GM12878 (cell line): ENCODE results near the gene RESP18. TPM values are rescaled to one million over a fixed set of nuclear protein-coding genes. Genes with fewer than 3 reads are reported as not detected.

Source experiments
- ATAC-seq: fragments of 200-7000 bp; cut with Tn5 transposase; 3 replicates; pipeline ENCODE4 v1.9.1; 2020; ENCODE audit warnings: mild to moderate bottlenecking, moderate library complexity
- BruUV-seq: library from RNA; stranded (reverse); fragments of 400-500 nt; replicated peaks from 2 replicates; lab custom pipeline; 2021; lab: Mats Ljungman, UMichigan
- CTCF ChIA-PET: fragments of 300-600 bp; sonication (Branson Sonifier 250); formaldehyde crosslinking; extraction: SDS; loops from one replicate; lab custom pipeline; 2021; ENCODE audit warnings: inconsistent platforms; lab: Yijun Ruan, JAX
- POLR2A ChIA-PET: fragments of 350-600 bp; formaldehyde crosslinking; extraction: SDS; loops from one replicate; lab custom pipeline; 2021; ENCODE audit warnings: inconsistent platforms; lab: Charles Lee
- RAD21 ChIA-PET: fragments of 300-600 bp; sonication (Branson Sonifier 250); formaldehyde crosslinking; loops from one replicate; lab custom pipeline; 2023; ENCODE audit warnings: antibody characterized with exemption; ENCODE audit not compliant: unreplicated experiment; lab: Charles Lee
- SMC1A ChIA-PET: fragments of 300-600 bp; sonication (Branson Sonifier 250); formaldehyde crosslinking; loops from one replicate; lab custom pipeline; 2023; ENCODE audit not compliant: unreplicated experiment, uncharacterized antibody; lab: Charles Lee
- DNase-seq: peaks from one replicate; pipeline ENCODE4 v3.0.0-alpha.2; 2011; ENCODE audit warnings: low read depth, low spot score
- FAIRE-seq: peaks from 3 replicates; lab custom pipeline; 2011; peaks lifted over from hg19 to GRCh38; lab: Jason Lieb, UNC
- H2AFZ ChIP-seq: 2 replicates; pipeline ENCODE4 v1.6.0; 2011; ENCODE audit warnings: low read depth, low read length, control low read depth; ENCODE audit not compliant: control insufficient read depth
- H3K27ac ChIP-seq: 2 replicates; pipeline ENCODE4 v1.5.1; 2011; ENCODE audit warnings: control low read depth; ENCODE audit not compliant: control insufficient read depth, insufficient read depth
- H3K27me3 ChIP-seq, 2 experiments: replicated peaks in 1 of 2; 2 replicates each; pipeline versions ENCODE4 v1.6.0 to v1.6.1; 2011; ENCODE audit warnings: low read length in 1 of 2; ENCODE audit not compliant: control insufficient read depth in 2 of 2, insufficient read depth in 2 of 2
- H3K36me3 ChIP-seq, 2 experiments: 2 replicates each; pipeline ENCODE4 v1.5.1; 2011; ENCODE audit warnings: low read length in 1 of 2; ENCODE audit not compliant: control insufficient read depth in 2 of 2, insufficient read depth in 2 of 2
- H3K4me1 ChIP-seq: 2 replicates; pipeline ENCODE4 v1.6.1; 2011; ENCODE audit warnings: mild to moderate bottlenecking, low read length, moderate library complexity, mixed read lengths; ENCODE audit not compliant: control insufficient read depth, insufficient read depth
- H3K4me2 ChIP-seq: 2 replicates; pipeline ENCODE4 v1.6.0; 2011; ENCODE audit warnings: control low read depth; ENCODE audit not compliant: control insufficient read depth, insufficient read depth
- H3K4me3 ChIP-seq: fragments of 200-600 bp; sonication (generic); 2 replicates; pipeline ENCODE4 v1.5.1; 2016
- H3K79me2 ChIP-seq: 2 replicates; pipeline ENCODE4 v1.6.0; 2011; ENCODE audit warnings: low read length; ENCODE audit not compliant: control insufficient read depth, insufficient read depth
- H3K9ac ChIP-seq: 2 replicates; pipeline ENCODE4 v1.8.0; 2011; ENCODE audit warnings: low read length, control low read depth, mixed read lengths; ENCODE audit not compliant: control insufficient read depth, insufficient read depth
- H3K9me3 ChIP-seq: replicated peaks from 3 replicates; pipeline ENCODE4 v1.5.1; 2011; ENCODE audit warnings: mild to moderate bottlenecking, low read length; ENCODE audit not compliant: control insufficient read depth, insufficient read depth
- H4K20me1 ChIP-seq: 2 replicates; pipeline ENCODE4 v1.6.0; 2011; ENCODE audit not compliant: control insufficient read depth, insufficient read depth
- ASH2L ChIP-seq: fragments of 300-600, 200-600 bp; sonication (generic); IDR thresholded peaks from 2 replicates; pipeline ENCODE4 v1.6.1; 2017; ENCODE audit warnings: low read depth, mild to moderate bottlenecking, borderline replicate concordance
- BHLHE40 ChIP-seq, 2 experiments: fragments of 450-650 bp in 1 of 2; IDR thresholded peaks; 2 replicates each; pipeline ENCODE4 v1.6.1; 2011 to 2017; ENCODE audit warnings: low read depth in 2 of 2, borderline replicate concordance in 1 of 2, improper control_type of control experiment in 1 of 2, low read length in 1 of 2, mild to moderate bottlenecking in 1 of 2
- CBX3 ChIP-seq: fragments of 200-600 bp; sonication (generic); IDR thresholded peaks from 2 replicates; pipeline ENCODE4 v1.6.1; 2016; ENCODE audit warnings: low read depth, borderline replicate concordance
- CEBPZ ChIP-seq: fragments of 150-350 bp; IDR thresholded peaks from 2 replicates; pipeline ENCODE4 v1.6.1; 2016; ENCODE audit warnings: low read depth, low read length
- ELK1 ChIP-seq: IDR thresholded peaks from 2 replicates; pipeline ENCODE4 v1.6.1; 2012; ENCODE audit warnings: low read depth, low read length, improper control_type of control experiment
- HDAC6 ChIP-seq: fragments of 200-600 bp; sonication (generic); IDR thresholded peaks from one replicate; pipeline ENCODE4 v1.8.0; 2017; ENCODE audit warnings: antibody characterized with exemption; ENCODE audit not compliant: unreplicated experiment
- HSF1 ChIP-seq: fragments of 150-350 bp; IDR thresholded peaks from 2 replicates; pipeline ENCODE4 v1.6.1; 2014; ENCODE audit warnings: mild to moderate bottlenecking, low read depth, low read length
- MAX ChIP-seq: IDR thresholded peaks from 2 replicates; pipeline ENCODE4 v1.6.1; 2012; ENCODE audit warnings: low read depth, low read length, improper control_type of control experiment
- MEF2B ChIP-seq: fragments of 450-650 bp; IDR thresholded peaks from 2 replicates; pipeline ENCODE4 v1.6.1; 2018; ENCODE audit warnings: mild to moderate bottlenecking, moderate library complexity; ENCODE audit not compliant: partially characterized antibody, poor library complexity, severe bottlenecking
- NR2C1 ChIP-seq: fragments of 450-650 bp; IDR thresholded peaks from 2 replicates; pipeline ENCODE4 v1.6.1; 2017; ENCODE audit warnings: antibody characterized with exemption, mild to moderate bottlenecking, moderate library complexity
- POLR2AphosphoS2 ChIP-seq: IDR thresholded peaks from 2 replicates; pipeline ENCODE4 v1.6.1; 2011; ENCODE audit warnings: low read depth, mild to moderate bottlenecking, low read length, improper control_type of control experiment, moderate library complexity
- POLR2AphosphoS5 ChIP-seq: IDR thresholded peaks from 2 replicates; pipeline ENCODE4 v1.6.1; 2011; ENCODE audit warnings: mild to moderate bottlenecking, low read length, inconsistent platforms
- RB1 ChIP-seq: fragments of 450-650 bp; formaldehyde crosslinking; IDR thresholded peaks from 2 replicates; pipeline ENCODE4 v1.6.1; 2017; ENCODE audit warnings: mild to moderate bottlenecking, borderline replicate concordance
- WGBS: methylation state at CpG from one replicate; pipeline ENCODE4 v1.1.6; 2016; ENCODE audit warnings: low lambda C conversion rate; ENCODE audit not compliant: insufficient replicate concordance, insufficient coverage; ENCODE audit errors: missing lambda C conversion rate; 5-methylcytosine and 5-hydroxymethylcytosine counted together
- in situ Hi-C: fragments of 300-500 bp; cut with MboI; formaldehyde crosslinking; loops from 9 replicates; pipeline ENCODE4 v1.14.3; 2018; ENCODE audit warnings: mixed read lengths
- intact Hi-C: fragments of 100-400 bp; cut with micrococcal nuclease; formaldehyde crosslinking; loops from one replicate; pipeline ENCODE4 v1.14.2; 2022; ENCODE audit not compliant: unreplicated experiment
- polyA plus RNA-seq, 11 experiments: library from polyadenylated mRNA; depleted of rRNA in 4 of 11; unstranded in 6 of 11; stranded (reverse) in 5 of 11; fragments of >200 nt; fragmentation: Nextera tagmentation in 4 of 11; fragmentation: Illumina TruSeq in 1 of 11; extraction: Ambion mirVana in 4 of 11; extraction: Trizol in 1 of 11; gene quantifications; 1 replicate in 1 of 11; 2 replicates in 10 of 11; pipeline versions ENCODE4 v1.2.1 to v1.2.3, GENCODE V29; 2011 to 2016; ENCODE audit warnings: inconsistent platforms in 2 of 11, missing spikeins in 2 of 11, low read depth in 1 of 11
- total RNA-seq, 4 experiments: library from RNA; depleted of rRNA in 3 of 4; stranded (reverse); fragments of >200 nt in 3 of 4; fragmentation: Illumina TruSeq in 1 of 4; extraction: Trizol in 1 of 4; gene quantifications; 2 replicates each; pipeline versions ENCODE4 v1.2.1 to v1.2.3, GENCODE V29; 2013 to 2021

Gene RESP18
- total and polyA plus RNA-seq, 10 of the 15 experiments (the other 5 are each of a cell fraction or from before 2014, with no cell fraction given) = not detected

- no peak for TF ChIP-seq CEBPZ
- TF ChIP-seq HDAC6 = no peak
Observed at GRCh38 chr2:219350710-219351221, 18.2 kb upstream of the RESP18 start (continued).

- Histone ChIP-seq H3K4me3 (no peak overlapping the region), H3K9me3 (no peaks in the 10 kb centered on the region), H3K36me3 (no peaks in the 10 kb centered on the region), H3K27ac (no peak overlapping the region), H3K4me1 (no peaks in the 10 kb centered on the region), H3K27me3 (peaks cover 0 to 2% of the 10 kb centered on the region in 2 experiments; a peak in 2 of 4 replicates), H3K79me2 (no peaks in the 10 kb centered on the region), H3K4me2 (no peak overlapping the region), H2AFZ (no peak overlapping the region), H3K9ac (no peak overlapping the region), H4K20me1 (no peaks in the 10 kb centered on the region)
- intact Hi-C loops (no loop called here), in situ Hi-C loops (no loop called here)
- CTCF ChIA-PET = interaction anchor here (1.0 kb wide), 1 partner anchor 15 kb away, joined by 3 read pairs; no protein-coding TSS in a partner anchor
- RAD21 ChIA-PET = interaction anchor here (0.9 kb wide), 1 partner anchor 17 kb away, joined by 3 read pairs; no protein-coding TSS in a partner anchor
- no TSS peak for BruUV-seq
- TF ChIP-seq BHLHE40 (IDR thresholded peaks at IDR 0.05; ENCODE audit: borderline replicate concordance in 1 of 2, low read depth in 2 of 2, low read length in 1 of 2) (no peak), MEF2B (no peak), RB1 (no peak), ELK1 (no peak), MAX (no peak), NR2C1 (no peak), POLR2AphosphoS5 (no peak), POLR2AphosphoS2 (no peak), ASH2L (no peak), CBX3 (no peak), HSF1 (no peak)
- POLR2A ChIA-PET = no interaction called here
- ATAC-seq (no peak), FAIRE-seq (no peak), DNase-seq (no peak)
- SMC1A ChIA-PET = interaction anchor here (0.8 to 0.9 kb wide), 2 partner anchors 191 to 194 kb away, joined by 3 read pairs; no protein-coding TSS in a partner anchor
- WGBS = 36% methylated on average over 3 of the region's 3 CpGs
Observed at GRCh38 chr2:219350215-219350614, 17.7 kb upstream of the RESP18 start.
